HG02642 (cell line): ENCODE measurements around the gene GATB.

Source experiments
- ATAC-seq: cut with Tn5 transposase; IDR thresholded peaks from one replicate; pipeline ENCODE4 v1.9.1; 2021; ENCODE audit warnings: mild to moderate bottlenecking; ENCODE audit not compliant: unreplicated experiment, poor library complexity

The GATB gene

DNA sequence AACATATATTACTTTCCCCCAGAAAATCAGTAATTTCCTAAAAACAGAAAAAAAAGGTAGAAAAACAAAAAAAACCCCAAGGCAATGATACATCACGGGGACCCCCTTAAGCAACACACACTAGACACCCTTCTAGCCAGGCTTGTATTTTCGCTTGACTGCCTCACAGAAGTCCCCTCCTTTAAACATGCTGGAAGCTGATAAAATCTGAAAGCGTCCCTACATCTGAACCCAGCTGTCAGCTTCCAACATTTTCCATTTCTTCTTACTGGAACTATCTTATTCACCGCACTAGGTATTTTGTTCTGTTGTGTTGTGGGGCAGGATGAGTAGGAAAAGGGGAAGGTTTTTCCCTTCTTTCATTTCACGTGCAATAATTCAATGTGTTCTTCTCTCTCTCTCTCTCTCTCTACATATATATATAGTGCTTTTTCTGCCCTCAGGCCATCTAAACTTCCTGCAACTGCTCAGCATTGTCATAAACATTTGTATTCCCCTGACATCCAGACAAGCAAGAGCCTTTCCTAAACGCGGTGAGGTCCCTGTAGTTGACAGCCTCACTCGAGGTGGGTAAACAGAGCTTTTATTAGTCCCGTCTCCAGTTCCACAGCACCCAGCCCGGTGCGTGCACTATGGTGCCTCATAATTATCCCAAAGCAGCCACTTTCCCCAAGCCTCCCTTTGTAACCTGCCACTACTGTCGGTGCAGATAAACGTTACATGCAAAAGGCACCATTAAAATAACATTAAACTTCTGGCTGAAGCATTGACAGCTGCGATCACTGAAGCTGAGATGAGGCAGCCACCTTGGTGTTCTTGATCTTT lies 82.5 kb downstream of the GATB start:
- ATAC-seq: no peak

DNA sequence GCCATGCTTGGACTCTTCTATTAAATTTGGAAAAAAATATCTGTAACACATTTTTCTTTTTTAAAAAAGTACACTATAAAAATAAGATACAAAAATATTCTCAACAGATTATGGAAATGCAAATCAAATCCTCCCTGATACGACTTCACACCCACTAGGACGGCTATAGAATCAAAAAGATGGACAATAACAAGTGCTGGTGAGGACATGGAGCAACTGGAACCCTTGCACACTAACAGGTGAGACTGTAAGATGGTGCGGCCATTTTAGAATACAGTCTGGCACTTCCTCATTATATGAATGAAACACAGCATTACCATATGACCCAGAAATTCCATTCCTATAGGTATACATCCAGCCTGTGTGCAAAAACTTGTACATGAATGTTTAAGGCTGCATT lies 83.6 kb downstream of the GATB start:
- ATAC-seq: no peak

DNA sequence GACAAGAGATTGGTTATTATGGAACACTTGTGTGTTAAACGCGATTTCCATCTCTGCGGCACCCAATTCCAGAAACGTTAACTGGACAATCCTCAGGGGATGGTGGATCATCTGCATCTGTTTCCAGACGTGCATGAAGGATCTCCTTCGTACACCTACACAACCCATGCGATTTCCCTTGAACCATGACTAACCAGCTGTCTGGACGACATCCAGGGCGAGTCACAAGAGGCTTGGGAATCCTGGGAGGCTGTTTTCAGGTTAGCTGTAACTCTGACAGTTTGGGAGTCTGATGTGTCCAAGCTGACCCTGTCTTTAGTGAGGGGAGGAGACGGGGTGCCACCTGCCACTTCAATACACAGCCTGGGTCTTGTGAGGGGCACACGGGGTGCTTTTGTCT lies 84.5 kb downstream of the GATB start:
- ATAC-seq: no peak

DNA sequence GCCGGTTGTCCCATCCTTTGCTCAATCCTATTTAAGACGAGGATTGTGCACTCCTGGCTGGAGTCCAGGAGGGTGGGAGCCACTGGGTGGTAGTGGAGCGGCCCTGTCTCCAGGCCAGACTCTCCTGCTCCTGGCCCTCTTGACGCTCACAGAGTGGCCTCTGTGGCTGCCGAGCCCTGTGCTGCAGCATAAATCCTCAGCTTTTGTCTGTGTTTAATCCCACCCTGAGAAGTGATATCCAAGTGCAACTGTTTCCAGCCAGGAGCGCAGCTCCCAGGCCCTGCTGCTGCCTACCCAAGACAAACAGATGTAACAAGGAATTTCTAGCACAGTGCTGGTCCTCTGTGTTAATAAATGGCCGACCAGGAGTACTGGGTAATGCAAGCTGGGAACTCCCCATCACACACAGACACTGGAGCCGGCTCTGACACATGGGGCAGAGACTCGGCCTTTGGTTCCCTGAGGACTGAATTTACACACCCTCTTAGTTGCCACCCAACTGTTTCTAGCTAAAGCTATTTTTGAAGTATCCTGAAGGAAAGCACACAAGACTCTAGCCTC lies 85.3 kb downstream of the GATB start:
- ATAC-seq: no peak

DNA sequence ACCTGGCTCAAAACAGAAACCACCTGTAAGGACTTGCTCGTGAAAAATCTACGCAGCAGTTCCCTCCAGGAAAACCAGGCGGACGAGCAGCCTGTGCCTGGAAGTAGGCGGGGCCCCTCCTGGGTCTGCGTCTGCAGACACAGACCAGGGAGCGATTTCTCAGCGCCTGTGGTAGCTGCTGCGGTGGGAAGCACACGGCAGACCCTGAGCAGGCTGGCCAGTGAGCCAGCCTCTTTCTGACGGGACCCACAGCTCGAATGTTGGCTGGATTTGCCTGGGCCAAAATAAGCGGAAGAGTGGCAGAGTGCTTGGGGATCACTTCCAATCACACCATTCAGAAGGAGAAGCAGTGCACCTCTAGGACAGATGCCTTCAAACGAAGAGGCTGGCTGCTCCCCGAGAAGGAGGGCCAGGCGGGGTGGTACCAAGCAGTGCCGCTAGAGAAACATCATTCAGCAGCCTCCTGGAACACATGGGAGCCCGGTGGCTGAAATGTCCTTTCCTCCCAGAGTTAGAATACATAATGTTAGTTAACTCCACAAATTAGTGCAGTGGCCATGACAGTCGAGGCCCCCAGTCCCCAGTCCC lies 85.9 kb downstream of the GATB start:
- no peak for ATAC-seq

DNA sequence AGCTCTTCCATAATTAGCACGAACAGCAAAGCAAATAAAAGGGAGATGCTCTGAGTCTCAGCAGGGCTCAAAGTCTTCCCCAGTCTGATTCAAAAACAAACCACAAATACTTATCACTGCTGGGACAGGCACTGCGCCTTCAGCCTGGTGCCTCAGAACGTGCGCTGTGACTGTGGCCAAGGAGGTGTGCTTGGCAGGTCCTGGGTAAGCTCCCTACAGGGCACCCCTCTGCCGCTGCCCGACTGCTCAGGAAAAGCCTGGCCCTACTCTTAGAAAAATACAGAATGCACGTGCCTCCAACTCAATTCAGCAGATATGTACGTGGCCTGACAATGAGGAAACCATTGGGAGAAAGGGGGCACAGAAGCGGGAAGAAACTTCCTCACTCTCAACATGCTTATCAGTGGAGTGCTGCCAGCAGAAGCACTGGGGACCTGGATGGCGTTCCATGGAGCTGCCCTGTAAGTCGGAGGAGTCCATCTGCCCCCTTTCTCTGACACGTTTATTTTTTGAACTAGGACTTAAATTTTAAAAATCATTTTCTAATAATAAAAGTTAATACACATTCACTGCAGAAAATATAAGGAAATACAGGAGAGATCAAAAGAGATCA lies 86.8 kb downstream of the GATB start:
- no peak for ATAC-seq

DNA sequence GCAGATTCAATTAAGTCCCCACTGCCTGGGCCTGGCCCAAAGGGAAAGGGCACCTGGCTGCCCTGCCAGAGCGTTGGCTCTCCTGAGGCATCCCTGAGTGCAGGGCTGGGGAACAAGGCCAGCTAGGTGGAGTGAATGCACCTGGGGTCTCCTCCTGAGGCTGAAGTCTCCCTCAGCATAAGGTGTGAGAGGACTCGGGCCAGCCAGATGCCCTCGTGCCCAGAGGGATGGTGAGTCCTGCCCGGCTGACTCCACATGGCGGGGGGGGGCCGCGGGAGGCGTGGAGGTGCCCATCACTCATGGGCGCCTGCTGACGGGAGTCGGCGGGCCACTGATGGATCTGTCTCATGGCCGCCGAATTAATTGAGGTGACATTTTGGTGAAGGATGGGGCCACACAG lies 87.8 kb downstream of the GATB start:
- ATAC-seq: no peak

DNA sequence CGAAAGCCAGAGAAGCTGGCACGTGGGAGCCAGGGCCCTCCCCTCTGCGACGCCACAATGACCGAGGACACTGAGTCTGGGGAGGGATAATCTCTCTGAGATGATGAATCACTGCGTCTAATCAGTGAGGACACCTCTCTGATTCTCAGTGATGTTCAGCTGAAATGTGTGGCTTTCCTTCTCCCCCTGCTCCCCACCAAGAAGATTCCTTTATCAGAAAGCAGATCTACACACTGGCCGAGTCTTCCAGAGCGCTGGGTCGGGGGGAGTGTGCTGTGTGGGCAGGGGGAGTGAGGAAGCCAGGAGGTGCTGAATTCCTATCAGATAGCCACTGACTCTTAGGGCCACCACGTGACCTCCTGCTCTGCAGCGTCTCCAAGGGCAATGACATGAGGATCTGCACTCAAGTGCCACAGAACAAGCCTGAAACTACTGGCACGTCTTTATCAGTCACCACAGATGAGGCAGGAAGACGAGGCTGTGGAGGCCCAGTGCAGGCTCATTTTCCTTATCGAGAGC lies 89.2 kb downstream of the GATB start:
- ATAC-seq: no peak

DNA sequence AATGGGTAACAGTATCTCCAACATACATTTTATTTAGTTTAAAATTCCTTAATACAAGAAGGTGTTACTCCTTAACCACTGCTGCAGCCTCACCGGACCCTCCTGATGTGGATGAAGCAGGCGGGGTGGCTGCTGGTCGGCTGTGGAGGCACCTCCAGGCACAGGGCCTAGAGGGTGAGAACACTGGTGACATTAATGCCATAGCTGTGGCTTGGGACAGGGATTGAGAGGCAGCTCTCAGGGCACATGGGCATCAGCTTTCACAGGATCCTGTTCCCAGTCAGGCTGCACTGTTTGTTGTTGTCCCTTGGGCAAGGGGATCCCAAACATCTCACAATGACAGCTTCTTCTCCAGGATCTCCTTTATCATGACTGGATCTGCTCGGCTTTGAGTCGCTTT lies 90.0 kb downstream of the GATB start:
- no peak for ATAC-seq

DNA sequence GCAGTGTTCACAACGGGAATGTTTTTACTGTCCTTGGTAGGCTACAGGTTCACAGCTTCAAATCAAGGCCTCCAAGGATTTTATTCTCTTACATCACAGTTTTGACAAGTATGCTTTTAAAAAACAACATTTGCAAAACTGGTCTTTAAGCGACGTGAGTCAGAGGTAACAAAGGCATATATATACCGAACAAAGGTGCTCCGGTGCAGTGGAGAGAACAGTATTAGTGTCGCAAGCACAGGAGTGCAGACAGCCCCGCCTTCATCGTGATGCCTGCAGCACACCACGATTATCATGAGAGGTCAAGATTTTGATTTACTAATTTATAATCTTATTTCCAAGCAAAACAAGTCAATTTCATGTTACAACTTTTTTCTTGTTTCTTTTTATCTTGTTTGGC lies 90.8 kb downstream of the GATB start:
- ATAC-seq: no peak

DNA sequence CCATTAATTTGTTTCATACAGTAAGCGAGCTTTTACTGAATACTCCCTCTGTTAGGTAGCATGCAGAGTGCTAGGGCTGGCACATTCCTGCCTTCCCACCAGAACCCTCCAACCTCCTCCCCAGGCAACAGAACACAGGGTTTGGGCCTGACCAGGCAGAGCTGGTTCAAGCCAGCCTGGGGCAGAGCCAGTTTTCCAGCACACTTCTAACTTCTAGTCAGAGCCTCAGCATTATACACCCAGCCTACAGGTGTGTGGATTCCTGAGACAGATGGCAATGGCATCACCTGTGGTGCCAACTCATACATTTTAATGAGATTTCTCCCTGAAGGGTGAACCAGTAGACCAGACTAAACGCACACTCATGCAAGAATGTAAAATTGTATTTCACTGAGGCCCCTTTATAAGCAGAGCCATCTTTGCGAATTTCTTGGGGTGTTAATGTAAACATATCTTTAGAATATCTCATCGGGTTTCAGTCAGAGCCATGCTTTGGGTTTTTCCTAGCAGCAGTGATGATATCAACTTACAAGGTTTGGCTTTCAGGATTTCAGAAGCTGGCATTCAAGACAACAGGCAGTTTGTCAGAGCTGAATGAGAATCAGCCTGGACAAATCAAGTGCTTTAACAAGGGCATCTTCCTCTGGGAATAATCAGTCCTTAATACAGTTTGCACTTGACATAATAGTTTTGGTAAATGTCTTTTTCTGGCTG lies 92.0 kb downstream of the GATB start:
- no peak for ATAC-seq

DNA sequence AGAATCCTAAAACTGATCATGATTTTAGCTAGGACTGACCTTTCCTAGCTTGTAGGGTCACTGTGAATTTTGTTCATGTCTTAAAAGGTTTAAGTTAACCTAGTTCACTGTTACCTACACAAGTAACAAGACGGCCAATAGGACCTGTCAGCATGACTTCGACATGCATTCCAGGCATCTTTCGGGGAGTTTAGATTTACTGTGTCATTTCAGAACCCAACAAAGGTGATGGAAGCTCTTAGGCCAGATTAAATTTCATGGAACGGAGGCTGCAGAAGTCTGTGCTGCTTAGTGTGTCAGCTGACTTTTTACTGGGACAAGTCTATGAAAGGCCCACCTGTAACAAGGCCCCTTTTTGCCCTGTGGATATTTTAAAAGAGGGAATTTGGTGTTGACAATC lies 93.1 kb downstream of the GATB start:
- ATAC-seq: no peak

DNA sequence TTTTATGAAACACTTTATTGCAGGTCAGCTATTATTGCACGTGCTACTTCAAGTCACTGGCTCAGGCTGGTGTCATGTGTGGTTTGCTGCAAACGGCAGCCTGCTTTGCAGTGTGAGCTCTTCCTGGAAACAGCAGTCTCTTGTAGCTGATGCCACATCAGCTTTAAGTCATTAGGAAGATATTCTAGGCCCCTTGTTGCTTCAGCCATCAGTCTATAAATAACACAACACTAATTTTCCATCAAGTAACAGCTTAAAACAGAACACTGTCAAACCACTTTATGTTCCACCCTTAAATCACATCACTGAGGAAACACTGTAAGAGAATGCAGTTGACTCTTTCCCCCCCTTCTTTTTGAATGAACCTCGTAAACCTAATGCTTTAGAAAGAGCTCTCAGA lies 93.8 kb downstream of the GATB start:
- ATAC-seq: no peak

DNA sequence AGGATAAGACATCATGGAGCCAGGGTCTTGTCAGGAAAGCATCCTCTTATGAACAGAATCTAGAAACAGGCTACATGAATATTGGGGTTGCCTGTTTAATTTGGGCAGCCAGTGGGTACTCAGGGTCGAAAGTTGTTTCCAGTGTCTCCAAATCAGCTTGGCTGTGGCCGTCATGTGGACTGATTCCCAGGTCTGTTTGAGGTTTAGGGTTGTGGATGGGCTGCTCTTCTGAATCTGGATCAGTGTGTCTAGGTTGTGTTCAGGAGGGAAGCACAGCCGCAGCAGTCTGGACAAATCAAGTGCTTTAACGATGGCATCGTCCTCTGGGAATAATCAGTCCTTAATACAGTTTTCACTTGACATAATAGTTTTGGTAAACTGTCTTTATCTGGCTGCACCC lies 94.3 kb downstream of the GATB start:
- ATAC-seq: no peak

DNA sequence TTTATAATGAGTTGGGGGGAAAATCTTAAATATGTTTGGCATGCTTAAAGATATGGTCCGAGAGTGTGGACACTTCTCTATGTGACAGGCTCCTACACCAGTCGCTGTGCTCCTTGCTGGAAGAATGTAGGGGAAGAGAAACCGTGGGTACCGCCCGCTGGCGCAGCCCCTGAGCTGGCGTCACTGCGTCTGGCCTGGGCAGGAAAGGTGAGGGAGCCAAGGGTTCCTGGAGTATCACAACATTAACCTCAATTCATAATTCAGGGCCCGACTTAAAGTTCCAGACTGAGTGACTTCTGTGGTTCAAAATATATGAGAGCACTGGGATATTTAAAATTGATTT lies 95.1 kb downstream of the GATB start:
- no peak for ATAC-seq

DNA sequence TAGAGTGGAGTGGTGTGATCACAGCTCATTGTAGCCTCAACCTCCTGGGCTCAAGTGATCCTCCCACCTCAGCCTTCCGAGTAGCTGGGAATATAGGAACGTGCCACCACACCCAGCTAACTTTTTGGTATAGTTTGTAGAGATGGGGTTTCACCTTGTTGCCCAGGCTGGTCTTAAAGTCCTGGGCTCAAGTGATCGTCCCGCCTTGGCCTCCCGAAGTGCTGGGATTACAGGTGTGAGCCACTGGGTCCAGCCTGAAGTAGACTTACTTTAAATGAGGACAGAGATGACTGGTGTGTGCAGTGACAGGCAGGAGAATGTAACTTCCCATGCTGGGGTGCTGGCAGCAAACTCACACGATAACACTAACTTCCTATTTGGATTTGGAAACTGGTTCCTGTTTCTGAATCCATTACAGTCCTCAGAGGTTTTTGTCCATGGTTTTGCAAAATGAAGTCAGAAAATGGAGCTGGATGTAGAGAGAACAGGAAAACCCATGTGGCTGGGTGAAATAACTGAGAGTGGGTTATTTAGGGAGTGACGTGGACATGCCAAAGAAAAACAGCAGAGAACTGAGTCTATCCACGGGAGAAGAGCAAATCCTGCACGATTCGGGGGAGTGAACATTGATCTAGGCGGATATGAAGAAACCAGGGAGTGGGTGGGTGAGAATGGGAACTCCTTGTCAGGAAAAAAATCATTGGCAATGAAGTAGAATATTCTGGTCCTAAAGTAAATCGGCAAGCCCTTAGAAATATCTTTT lies 95.6 kb downstream of the GATB start:
- ATAC-seq: no peak

DNA sequence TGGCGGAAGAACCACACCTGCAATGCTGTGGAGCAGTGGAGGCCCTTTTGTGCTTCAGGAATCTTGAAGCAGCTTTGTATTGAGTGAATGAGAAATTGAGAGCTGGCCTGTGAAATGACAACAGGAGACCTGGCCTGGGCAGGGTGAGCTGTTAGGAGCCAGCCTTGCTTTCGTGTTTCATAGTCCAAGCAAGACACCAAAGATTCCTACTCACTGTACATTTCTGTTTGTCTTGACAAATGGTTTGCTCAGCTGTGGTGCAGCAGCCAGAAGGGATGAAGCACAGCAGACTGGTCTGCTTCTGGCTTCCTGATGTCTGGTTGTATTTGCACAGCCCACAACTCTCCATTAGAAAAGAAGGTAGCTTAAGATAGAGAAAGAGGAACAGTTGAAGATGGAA lies 96.5 kb downstream of the GATB start:
- ATAC-seq: no peak

DNA sequence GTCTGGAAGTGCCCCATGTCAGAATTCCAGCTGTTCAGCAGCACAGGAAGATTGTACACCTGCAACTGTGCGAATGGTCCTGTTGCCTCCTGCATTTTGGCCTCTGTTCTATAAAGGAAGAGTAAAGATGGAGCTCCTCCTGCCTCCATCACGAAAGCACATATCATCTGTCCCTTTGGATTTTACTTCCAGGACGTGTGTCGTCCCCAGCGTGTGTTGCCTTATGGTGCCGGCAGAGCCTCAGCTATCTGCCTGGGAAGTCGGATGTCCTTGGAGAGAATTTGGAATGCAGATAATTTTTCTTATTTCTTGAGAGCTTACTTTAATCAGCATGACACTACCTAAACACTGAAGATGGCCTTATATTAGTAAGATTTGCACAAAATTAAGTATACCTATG lies 97.7 kb downstream of the GATB start:
- no peak for ATAC-seq

DNA sequence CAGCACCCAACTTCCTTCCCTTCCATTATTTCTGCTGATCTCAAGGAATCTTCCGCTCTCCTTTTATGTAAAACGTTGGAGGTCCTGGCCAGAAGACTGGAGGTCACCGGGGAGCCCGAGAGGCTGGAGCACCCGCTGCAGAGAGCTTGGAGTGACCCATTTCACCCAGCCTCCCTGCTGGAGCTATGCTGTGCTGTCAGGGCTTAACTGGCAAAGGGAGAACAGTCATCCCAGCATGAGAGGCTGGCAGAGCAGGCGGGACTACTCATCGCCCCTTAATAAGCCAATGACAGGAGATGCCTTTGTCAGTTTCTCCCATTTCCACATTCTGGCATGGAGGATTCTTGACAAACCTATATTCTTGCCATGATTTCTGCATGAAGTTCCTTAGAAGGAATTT lies 98.9 kb downstream of the GATB start:
- no peak for ATAC-seq

DNA sequence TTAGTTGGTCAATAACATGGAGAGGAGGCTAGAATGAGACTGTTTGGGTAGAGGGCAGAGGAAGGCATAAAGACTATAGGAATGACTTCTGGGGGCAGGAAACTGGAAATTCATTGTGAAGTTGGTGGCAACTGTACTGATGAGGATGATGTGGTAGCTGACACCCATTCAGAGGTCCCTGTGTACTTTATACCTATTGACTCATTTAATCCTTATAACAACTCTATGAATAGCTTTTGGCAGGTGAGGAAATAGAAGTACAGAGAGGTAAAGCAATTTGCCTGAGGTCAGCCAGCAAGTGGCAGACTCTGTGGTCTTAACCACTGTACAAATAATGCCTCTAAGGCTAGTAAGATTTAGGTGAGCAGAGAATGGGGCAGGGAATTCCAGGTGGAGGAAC lies 100.1 kb downstream of the GATB start:
- no peak for ATAC-seq
